HG03103 (cell line): ENCODE results near the gene FCRL1.

ENCODE experiments used
- ATAC-seq: cut with Tn5 transposase; IDR thresholded peaks from one replicate; pipeline ENCODE4 v1.9.1; 2021; ENCODE audit warnings: low read depth; ENCODE audit not compliant: unreplicated experiment

FCRL1 gene

GRCh38 chr1:157819896-157820295, at the start of gene FCRL1:
TSS of gene FCRL1 (minus strand) at chr1:157820120. CDS start at chr1:157820037, 83 bp downstream.
- ATAC-seq, result no peak

GRCh38 chr1:157868654-157869053, 48.7 kb upstream of the FCRL1 start:
- no peak for ATAC-seq

DNA sequence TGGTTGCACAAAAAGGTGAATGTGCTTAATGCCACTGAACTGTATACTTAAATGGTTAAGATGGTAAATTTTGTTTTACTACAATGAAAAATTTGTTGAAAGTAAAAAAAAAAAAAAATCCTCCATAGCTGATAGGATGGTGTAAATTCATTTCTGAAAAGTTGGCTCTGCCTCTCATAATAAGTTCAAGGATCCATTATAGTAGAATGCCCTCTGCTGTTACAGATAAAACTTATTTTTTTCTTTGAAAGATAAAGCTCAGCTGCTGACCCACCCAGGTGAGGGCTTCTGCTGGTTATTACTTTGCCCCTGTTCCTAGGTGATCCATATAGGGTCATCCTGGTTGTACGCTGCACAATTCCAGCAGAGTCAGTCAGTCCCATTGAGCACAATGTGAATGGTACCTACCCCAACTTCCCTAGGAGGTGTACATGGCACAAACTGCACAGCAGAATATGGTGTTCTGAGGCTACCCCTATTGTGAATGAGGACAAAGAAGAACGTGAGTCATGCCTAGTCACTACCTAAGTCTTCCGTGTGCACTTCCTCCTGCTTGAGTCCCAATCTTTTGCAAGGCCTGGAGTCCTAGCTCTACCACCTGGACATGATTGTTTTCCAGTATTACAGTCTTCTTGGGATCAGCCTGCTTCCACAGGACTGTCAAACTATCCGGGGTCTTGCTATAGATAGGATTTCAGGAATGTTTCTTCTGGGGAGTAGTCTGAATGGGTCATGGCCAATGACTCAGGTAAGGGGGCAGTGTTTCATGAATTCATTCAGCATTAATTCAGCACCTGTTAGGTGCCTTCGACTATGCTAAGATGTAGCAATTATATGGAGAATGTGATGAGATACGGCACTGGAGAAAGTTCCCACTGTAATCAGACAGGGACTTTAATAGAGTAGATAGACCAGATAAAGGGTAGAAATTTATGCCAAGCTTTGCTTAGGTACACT, 42.5 kb upstream of the FCRL1 start:
- ATAC-seq, result no peak

DNA sequence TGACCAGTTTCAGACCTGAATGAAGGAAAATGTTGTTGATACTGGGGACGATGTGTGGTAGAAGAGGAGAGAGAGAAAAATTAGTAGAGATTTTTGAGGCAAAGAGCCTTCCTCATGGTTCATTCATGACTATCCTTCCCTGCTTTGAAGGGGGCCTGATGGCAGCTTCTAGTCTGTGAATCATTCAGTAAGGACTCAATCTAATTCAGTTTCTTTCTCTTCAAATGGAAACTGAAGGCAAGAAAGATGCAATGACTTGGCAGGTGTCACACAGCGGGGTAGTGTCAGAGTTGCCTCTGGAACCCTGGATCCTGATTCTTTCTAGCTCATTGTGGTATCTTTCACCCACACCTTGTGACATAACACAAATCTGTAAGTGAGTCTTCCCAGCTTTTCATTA, 36.6 kb upstream of the FCRL1 start:
- no peak for ATAC-seq

DNA sequence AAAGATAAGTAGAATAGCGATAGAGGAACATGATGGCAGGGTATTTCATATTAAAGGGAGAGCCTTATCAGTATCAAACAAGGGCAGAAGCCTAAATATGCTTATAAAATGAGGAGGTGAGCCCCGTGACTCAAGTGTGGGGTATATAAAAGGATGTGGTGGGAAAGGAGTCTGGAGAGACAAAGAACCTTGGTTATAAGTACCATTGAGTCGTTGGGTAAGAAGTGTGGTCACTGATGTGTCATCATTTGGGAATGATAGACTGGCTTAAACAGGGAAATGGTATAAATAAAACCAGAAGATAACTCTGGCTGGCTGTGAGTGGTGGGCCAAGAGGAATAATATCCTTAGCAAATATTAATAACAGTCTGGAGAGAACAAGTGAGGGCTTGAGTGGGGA, 32.6 kb upstream of the FCRL1 start:
- no peak for ATAC-seq

DNA sequence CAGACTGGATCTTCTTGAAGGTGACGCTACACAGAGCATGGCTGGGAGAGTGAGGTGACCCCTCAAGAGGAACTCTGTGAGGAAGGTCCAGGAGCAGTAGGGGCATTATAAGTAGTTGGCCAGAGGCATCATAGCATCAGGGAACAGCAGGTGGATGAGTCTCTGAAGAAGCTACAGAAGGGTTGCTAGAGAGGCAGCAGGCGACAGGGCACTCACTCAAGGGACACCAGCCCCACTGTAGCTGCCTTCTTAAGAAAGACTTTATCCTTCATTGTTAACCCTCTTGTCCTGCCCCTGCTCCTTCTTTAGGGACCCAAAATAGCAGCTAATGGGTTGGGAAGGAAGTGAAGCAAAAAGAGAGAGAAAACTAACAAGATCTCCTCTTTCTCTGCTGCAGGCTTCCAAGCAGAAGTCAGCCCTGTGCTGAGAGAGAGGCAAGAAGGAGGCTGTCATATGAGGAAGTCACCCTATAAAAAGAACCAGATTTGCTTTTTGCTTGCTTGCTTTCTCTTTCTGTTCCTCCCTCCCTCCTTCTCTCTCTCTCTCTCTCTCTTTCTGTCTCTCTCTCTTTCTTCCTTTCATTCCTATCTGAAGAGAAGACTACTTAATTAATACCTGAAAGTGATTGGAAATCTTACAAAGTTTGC, 29.4 kb upstream of the FCRL1 start:
- ATAC-seq, result no peak

DNA sequence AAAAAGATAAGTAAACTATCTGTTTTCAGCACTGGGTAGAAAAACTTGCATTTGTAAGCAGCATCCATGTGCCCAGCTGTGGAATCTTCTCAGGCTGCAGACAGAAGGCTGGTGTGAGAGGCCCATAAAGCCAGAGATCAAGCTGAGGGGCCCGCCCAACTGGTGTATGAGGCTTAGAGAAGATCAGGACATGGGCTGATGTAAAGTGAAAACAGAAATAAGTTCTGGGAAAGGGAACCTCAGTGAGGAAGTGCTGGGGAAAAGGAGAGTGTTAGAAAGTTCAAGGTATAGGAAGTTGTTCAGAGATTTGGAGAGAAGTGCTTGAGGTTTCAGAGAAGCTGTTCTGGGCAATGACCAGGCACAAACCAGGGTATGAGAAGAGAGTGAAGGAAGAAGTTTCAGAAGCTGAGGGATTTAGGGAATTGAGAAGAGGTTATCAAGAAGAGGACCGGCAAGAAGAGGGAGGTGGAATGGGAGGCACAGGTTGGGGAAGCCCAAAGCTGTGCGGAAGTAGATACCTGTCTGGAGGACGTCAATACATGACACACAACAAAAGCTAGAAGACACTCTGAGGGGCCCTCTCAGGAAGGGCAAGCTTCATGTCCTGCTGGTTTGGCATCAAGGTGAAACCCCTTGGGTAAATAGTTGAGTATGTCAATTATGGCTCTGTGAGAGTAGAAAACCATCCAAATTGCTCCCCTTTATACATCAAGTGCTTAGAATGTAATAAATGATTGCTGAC, 24.3 kb upstream of the FCRL1 start:
- no peak for ATAC-seq

DNA sequence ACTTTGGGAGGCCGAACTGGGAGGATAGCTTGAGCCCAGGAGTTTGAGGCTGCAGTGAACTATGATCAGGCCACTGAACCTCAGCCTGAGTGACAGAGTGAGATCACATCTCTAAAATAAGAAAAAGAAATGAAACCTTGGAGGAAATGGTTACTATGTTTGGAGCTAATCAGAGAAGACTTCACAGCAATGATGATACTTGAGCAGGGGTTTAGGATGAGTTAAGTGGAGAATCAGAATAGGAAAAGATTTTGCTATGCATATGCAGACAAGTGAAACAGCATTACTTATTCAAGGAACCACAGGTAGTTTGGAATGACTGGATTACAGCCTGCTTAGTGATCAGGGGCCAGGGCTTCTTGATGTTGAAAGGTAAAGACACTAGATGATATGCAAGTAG, 23.0 kb upstream of the FCRL1 start:
- no peak for ATAC-seq

DNA sequence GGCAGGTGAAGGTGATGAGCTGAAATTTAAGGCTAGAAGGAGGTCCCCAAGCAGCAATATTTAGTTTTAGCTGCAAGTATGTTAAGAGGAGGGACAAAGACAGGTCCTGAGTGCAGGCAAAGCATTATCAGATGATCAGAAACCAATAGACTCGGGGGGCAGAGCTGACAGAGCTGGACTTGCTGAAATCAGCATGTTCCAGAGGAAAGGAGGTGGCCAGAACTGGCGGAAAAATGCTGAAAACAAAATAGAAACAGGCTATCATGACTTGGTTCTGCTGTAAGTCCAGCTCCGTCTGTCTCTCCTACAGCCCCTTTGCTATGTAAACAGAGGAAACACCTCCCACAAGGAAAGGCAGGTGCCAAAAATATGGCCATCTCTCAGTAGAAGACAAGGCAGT, 21.8 kb upstream of the FCRL1 start, which contains the start of gene CD5L:
Gene CD5L, minus strand, starts transcription at position 101 of the 400 bp plus-strand sequence. CDS start 107 bp downstream, outside the sequence.
- no peak for ATAC-seq

DNA sequence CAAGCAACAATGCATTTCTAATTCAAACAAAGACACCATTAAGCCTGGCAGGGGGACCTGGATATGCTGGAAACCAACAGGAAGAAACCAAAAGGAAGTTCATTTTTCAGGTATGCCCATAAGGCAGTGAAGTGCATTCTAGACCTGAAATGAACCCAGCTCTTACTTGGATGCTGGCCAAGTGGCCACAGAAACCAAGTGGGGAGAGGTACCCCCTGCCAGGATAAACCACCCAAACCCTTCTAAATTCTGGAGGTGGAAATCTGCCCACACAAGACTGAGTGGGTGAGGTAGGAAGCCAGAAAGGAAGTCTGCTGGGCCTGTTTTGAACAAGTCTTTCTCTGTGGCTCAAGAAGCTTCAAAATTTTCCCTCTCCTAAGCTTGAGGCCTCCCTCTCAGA, 19.0 kb upstream of the FCRL1 start:
- no peak for ATAC-seq

DNA sequence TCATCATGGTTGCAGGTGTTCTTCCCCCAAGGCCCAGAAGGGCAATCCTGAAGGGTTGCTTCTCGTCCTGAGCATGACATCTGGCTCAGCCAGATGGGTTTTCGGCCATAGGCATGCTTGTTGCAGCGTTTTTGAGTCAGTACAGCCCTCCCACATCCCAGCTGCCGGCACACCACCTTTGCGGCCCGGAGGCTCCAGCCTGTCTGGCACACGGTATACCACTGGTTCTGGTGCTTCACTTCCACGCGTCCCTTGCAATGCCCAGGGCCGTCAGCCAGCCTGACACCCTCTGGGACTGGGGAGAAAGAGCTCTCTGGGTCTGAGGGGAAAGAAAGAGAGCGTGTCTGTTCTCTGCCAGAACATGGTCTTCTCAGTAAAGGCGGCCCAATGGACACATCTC, 14.5 kb upstream of the FCRL1 start:
- ATAC-seq, result no peak

- no peak for ATAC-seq
Observed at GRCh38 chr1:157833145-157833544, 13.2 kb upstream of the FCRL1 start.

DNA sequence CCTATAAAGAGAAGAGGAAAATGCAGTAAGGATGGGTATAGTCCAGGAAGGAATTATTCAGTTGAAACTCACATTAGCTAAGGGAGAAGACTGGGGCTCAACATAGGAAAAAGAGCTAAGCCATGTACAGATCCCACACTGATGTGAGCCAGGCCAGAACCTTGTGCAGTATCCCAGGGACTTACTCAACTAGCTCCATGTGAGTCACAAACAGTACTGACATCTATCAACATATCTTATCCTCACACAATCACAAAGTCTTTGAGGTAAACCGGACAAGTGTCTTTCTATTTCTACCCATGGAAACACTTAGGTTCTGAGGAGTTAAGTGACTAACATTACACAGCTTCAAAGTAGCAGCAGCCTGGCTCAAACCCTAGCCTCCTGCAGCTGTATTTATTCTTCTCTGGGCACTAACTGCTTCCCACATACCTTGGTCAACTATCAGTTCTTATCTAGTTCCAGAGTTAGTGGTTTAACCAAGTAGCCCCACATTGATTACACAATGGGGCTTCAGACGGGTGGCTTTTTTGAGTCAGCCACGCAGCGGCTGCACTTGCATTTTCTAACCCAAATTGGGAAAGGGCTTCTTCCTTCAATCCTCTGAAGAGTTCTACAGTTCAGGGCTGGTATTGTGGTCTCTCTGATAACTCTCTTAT, 12.2 kb upstream of the FCRL1 start:
- ATAC-seq, result no peak

- no peak for ATAC-seq
Observed at GRCh38 chr1:157830887-157831286, 11.0 kb upstream of the FCRL1 start.

DNA sequence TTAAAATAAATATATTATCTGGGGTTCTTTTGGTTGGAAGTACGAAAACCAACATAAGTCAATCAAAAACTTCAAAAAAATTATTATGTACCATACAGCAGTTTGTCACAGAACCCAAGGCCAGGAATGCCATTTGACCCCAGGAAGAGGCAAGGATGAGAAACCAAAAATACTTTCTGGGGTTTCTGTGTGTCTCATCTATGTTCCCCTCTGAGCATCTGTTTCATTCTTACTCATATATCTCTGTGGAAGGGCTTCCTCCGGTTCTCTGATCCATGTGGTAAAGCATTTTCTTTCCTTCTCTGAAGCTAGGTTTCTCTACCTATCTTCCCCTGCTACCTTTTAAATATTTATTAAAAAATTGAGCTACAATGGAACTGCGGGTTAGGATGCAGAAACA, 9.8 kb upstream of the FCRL1 start:
- ATAC-seq, result no peak

DNA sequence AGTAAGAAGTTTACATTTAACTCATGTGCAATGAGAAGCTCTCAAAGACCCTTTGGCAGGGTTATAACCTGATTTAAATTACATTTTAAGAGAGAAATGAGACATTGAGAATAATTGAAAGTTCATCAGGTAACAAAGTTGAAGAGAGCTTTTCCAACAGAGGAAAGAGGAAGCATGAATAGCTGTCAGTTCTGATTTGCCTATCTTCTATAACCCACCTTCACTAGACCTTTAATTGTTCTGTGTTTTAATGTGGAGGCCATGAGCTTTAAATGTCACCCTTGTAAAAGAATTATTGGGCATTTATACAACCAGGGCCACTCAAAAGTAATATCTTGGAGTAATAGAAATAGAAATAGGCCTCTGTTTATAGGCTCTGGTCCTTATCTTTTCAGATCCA, 9.3 kb upstream of the FCRL1 start:
- no peak for ATAC-seq

DNA sequence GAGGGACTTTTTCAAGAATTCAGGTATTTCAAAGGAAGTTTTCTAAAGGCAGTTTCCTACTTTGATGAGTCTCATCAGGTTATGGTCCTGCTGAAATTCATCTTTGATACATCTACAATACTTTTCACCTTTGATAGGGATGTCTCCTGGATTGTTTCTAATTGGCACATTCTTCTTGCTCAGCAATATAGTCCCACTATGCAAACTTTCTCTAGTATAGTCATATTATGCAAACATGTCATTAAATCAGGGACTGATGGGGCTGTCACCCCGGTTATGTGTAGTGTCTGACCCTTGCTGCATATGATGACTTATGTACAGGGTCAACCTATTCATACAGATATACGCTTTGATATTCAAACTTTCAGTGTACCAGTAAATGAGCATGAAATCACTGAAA, 379 bp upstream of the FCRL1 start:
- ATAC-seq, result no peak

- no peak for ATAC-seq
Observed at GRCh38 chr1:157819215-157819614, 705 bp downstream of the FCRL1 start.

DNA sequence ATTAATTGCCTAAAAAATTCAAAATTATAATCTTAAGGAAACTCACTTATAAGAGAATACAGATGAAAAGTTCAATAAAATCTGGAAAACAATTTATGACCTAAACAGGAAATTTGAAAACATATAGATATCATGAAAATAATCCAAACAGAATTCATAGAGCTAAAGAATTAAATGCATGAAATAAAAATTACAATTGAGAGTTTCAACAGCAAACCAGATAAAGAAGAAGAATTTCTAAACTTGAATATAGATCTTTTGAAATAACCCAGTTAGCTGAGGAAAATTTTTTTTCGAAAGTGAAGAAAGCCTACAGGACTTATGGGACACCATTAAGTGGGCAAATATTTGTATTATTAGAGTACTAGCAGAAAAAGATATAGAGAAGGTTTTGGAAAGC, 6.7 kb downstream of the FCRL1 start:
- ATAC-seq, result no peak

DNA sequence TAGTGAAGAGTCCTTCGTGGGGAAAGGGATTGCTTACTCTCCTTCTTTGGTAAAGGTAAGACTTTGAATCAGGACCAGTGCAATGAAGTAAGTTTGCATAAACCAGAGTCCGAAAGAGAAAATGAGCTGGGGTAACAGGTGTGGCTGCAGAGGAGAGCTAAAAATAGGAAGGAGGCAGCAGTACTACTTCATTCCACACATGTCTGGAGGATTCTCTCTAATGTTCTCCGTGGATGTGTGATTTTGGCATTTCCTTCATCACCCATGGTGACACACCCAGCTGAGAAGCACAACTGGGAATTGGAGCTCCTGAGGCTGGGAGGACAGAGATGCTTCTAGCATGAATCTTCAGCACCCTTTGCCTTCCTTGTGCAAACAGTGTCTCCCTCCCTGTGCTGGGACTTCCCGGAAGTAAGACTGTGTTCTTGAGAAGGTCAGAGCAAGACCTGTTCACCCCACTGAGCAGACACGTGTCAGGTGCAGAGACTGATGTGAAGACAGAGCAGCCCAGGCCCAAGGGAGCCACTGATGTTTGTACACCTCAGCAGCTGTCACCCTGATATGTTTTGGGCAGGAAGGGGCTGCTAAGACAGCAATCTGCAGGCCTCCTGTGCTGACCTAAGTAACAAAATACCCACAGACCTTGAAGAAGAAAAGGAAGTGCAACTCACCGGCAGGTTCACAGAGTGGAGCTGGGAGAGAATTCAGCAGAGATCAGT, 13.3 kb downstream of the FCRL1 start:
- peak; percentile 87 for ATAC-seq
